Panc1 (cell line): ENCODE measurements around the gene PTPRE. TPM values are rescaled to one million over a fixed set of nuclear protein-coding genes. Genes with fewer than 3 reads are reported as not detected.

Experiments used
- ATAC-seq: fragments of 200-7000 bp; cut with Tn5 transposase; 2 replicates; pipeline ENCODE4 v1.9.1; 2020; ENCODE audit warnings: mild to moderate bottlenecking, moderate library complexity
- BruUV-seq: library from RNA; stranded (reverse); fragments of 400-500 nt; replicated peaks from 2 replicates; lab custom pipeline; 2021; lab: Mats Ljungman, UMichigan
- CTCF ChIA-PET: fragments of 300-600 bp; sonication (Branson Sonifier 250); formaldehyde crosslinking; loops from one replicate; lab custom pipeline; 2022; ENCODE audit warnings: antibody characterized with exemption; lab: Charles Lee
- POLR2A ChIA-PET: fragments of 300-600 bp; sonication (Branson Sonifier 250); formaldehyde crosslinking; loops from one replicate; lab custom pipeline; 2022; ENCODE audit warnings: antibody characterized with exemption; lab: Charles Lee
- DNase-seq: peaks from one replicate; pipeline ENCODE4 v3.0.0-alpha.2; 2010; ENCODE audit warnings: low read depth, low spot score
- H3K27ac ChIP-seq: 2 replicates; pipeline ENCODE4 v1.5.1; 2011; ENCODE audit warnings: mild to moderate bottlenecking, low read length, inconsistent platforms
- H3K27me3 ChIP-seq: fragments of 200-500 bp; sonication (Bioruptor generic); 2 replicates; pipeline ENCODE4 v1.6.0; 2014; ENCODE audit warnings: low read length, inconsistent platforms; ENCODE audit not compliant: control insufficient read depth, insufficient read depth
- H3K36me3 ChIP-seq: fragments of 200-500 bp; sonication (Bioruptor generic); 2 replicates; pipeline ENCODE4 v1.5.1; 2014; ENCODE audit warnings: inconsistent platforms, mild to moderate bottlenecking, low read length, moderate library complexity; ENCODE audit not compliant: control insufficient read depth, insufficient read depth
- H3K4me1 ChIP-seq: 2 replicates; pipeline ENCODE4 v1.5.1; 2011; ENCODE audit warnings: inconsistent platforms, mild to moderate bottlenecking, low read length, moderate library complexity; ENCODE audit not compliant: control insufficient read depth, insufficient read depth
- H3K4me3 ChIP-seq, 2 experiments: 2 replicates each; pipeline ENCODE4 v1.5.1; 2011 to 2012; ENCODE audit warnings: low read depth in 2 of 2, low read length in 2 of 2, mild to moderate bottlenecking in 2 of 2, inconsistent platforms in 1 of 2, moderate library complexity in 1 of 2
- H3K9me3 ChIP-seq: fragments of 200-500 bp; sonication (Bioruptor generic); 2 replicates; pipeline ENCODE4 v1.5.1; 2014; ENCODE audit warnings: low read depth, mild to moderate bottlenecking, inconsistent platforms, low read length, moderate library complexity; ENCODE audit not compliant: control insufficient read depth, insufficient read depth
- POLR2AphosphoS5 ChIP-seq: IDR thresholded peaks from 2 replicates; pipeline ENCODE4 v1.6.1; 2012; ENCODE audit warnings: mild to moderate bottlenecking, low read depth, low read length, moderate library complexity
- SIN3A ChIP-seq: IDR thresholded peaks from 2 replicates; pipeline ENCODE4 v1.6.1; 2012; ENCODE audit warnings: low read depth, mild to moderate bottlenecking, low read length, moderate library complexity, borderline replicate concordance; ENCODE audit not compliant: insufficient read depth
- TCF7L2 ChIP-seq: IDR thresholded peaks from 2 replicates; pipeline ENCODE4 v1.6.1; 2011; ENCODE audit warnings: mild to moderate bottlenecking, low read depth, low read length, inconsistent platforms
- in situ Hi-C: cut with HindIII; loops from 2 replicates; pipeline ENCODE4 v1.10.0; 2016; ENCODE audit warnings: low sequenced_read_pairs, low pct_unique_long_range_greater_than_20kb
- intact Hi-C: fragments of 100-400 bp; cut with micrococcal nuclease; formaldehyde crosslinking; loops from one replicate; pipeline ENCODE4 v1.10.0; 2022; ENCODE audit not compliant: unreplicated experiment
- total RNA-seq: library from RNA; stranded (reverse); gene quantifications from one replicate; pipeline ENCODE4 v1.2.1, GENCODE V29; 2021; ENCODE audit not compliant: unreplicated experiment
- TF ChIP-seq, protein P1 (sequence below): fragments of 450-650 bp; IDR thresholded peaks from 2 replicates; pipeline ENCODE4 v1.5.1; 2017; ENCODE audit warnings: mild to moderate bottlenecking
- TF ChIP-seq, protein P2 (sequence below), 2 experiments: IDR thresholded peaks; 2 replicates each; pipeline ENCODE4 v1.6.1; 2011 to 2012; ENCODE audit warnings: low read depth in 2 of 2, control low read depth in 1 of 2, low read length in 1 of 2, mild to moderate bottlenecking in 1 of 2, moderate library complexity in 1 of 2; ENCODE audit not compliant: insufficient read depth in 1 of 2

PTPRE gene
- total RNA-seq, 1 experiment from 2014 or later: 0.44 TPM

DNA sequence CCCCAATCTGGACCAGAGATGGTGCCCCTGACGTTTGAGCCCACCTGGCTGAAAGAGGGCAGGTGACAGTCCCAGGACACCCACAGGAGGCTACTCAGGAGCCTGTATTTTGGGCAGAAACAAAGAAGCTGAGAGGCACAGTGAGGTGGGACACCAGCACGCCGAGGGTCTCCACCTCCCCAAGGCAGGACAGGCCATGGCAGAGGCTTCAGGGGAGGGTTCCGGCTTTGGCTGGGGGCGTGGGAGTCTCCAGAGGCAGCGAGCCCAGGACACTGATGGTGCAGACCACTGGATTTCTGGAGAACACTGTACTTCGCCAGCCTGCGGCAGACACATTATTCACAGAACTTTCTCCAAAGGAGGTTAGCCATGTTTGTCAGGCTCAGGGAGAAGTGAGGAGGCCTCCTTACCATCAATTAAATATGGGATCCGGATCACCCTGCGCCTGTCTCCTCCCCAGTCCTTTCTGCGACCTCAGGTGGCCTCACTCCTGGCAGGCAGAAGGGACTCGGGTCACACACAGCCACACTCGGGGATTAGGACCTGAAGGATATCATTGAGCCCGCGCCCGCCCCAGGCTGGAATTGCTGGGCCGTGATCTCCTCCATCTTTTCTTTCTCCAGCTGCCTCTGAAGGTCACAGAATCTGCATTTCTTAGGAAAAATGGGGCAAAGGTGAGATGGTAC lies 121.1 kb downstream of the PTPRE start:
- H3K27ac ChIP-seq: no peak overlapping the region
- no peaks in the 10 kb centered on the region for H3K9me3 ChIP-seq
- no TSS peak for BruUV-seq
- in situ Hi-C loops: no loop called here
- DNase-seq (no peak), ATAC-seq (no peak)
- ChIA-PET CTCF (no interaction called here), POLR2A (no interaction called here)
- TF ChIP-seq TCF7L2 (no peak), POLR2AphosphoS5 (no peak), SIN3A (no peak)
- TF ChIP-seq, protein P1, sequence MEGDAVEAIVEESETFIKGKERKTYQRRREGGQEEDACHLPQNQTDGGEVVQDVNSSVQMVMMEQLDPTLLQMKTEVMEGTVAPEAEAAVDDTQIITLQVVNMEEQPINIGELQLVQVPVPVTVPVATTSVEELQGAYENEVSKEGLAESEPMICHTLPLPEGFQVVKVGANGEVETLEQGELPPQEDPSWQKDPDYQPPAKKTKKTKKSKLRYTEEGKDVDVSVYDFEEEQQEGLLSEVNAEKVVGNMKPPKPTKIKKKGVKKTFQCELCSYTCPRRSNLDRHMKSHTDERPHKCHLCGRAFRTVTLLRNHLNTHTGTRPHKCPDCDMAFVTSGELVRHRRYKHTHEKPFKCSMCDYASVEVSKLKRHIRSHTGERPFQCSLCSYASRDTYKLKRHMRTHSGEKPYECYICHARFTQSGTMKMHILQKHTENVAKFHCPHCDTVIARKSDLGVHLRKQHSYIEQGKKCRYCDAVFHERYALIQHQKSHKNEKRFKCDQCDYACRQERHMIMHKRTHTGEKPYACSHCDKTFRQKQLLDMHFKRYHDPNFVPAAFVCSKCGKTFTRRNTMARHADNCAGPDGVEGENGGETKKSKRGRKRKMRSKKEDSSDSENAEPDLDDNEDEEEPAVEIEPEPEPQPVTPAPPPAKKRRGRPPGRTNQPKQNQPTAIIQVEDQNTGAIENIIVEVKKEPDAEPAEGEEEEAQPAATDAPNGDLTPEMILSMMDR: no peak
- TF ChIP-seq, protein P2, sequence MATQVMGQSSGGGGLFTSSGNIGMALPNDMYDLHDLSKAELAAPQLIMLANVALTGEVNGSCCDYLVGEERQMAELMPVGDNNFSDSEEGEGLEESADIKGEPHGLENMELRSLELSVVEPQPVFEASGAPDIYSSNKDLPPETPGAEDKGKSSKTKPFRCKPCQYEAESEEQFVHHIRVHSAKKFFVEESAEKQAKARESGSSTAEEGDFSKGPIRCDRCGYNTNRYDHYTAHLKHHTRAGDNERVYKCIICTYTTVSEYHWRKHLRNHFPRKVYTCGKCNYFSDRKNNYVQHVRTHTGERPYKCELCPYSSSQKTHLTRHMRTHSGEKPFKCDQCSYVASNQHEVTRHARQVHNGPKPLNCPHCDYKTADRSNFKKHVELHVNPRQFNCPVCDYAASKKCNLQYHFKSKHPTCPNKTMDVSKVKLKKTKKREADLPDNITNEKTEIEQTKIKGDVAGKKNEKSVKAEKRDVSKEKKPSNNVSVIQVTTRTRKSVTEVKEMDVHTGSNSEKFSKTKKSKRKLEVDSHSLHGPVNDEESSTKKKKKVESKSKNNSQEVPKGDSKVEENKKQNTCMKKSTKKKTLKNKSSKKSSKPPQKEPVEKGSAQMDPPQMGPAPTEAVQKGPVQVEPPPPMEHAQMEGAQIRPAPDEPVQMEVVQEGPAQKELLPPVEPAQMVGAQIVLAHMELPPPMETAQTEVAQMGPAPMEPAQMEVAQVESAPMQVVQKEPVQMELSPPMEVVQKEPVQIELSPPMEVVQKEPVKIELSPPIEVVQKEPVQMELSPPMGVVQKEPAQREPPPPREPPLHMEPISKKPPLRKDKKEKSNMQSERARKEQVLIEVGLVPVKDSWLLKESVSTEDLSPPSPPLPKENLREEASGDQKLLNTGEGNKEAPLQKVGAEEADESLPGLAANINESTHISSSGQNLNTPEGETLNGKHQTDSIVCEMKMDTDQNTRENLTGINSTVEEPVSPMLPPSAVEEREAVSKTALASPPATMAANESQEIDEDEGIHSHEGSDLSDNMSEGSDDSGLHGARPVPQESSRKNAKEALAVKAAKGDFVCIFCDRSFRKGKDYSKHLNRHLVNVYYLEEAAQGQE (IDR thresholded peaks at IDR 0.05; ENCODE audit: insufficient read depth in 1 of 2, low read depth in 2 of 2, low read length in 1 of 2): no peak
- no peaks in the 10 kb centered on the region for H3K36me3 ChIP-seq
- intact Hi-C loops: no loop called here
- H3K4me3 ChIP-seq: no peak overlapping the region
- H3K4me1 ChIP-seq: no peaks in the 10 kb centered on the region
- peaks cover 4% of the 10 kb centered on the region; the same call in 1 of the 2 replicates for H3K27me3 ChIP-seq

DNA sequence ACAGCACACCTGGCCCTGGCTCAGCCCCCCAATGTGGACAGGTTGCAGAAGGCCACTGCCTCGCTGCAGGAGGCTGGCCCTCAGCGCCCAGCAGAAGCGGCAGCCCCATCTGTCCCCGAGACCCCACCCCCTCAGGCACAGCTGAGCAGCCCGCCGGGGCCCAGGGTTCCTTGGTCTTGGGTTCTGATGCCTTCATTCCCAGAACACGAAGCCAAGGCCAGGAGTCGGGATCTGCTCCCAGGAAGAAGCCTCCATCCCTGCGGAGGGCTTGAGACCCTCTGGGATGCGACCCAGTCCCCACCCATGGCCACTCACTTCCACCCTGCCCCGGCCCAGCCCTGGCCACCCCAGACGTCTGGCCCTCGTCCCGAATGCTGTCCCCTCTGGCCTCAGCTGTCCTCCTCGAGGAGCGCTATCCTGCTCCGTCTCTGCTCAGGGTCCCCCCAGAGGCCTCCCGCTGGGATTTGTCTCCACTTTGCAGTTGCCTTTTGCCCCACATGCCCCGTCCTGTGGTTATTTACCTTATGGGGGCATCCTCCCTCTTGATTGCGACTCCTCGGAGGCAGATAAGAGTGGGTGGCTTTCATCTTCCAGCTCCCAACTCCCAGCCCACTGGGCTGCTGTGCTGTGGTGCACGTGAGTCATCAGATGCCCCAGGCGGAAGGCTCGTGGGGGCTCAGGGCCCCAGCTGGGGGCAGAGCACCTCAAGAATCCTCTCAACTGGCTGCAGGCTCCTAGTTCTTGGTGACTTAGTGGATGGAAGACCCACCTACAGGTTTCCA lies 121.8 kb downstream of the PTPRE start:
- Histone ChIP-seq H3K4me3 (no peak overlapping the region), H3K27me3 (peaks cover under 1% of the 10 kb centered on the region; the same call in 1 of the 2 replicates), H3K4me1 (no peaks in the 10 kb centered on the region), H3K36me3 (no peaks in the 10 kb centered on the region), H3K27ac (no peak overlapping the region), H3K9me3 (no peaks in the 10 kb centered on the region)
- ATAC-seq (no peak), DNase-seq (no peak)
- TF ChIP-seq POLR2AphosphoS5 (no peak), SIN3A (no peak), TCF7L2 (no peak)
- TF ChIP-seq, protein P2 (IDR thresholded peaks at IDR 0.05; ENCODE audit: insufficient read depth in 1 of 2, low read depth in 2 of 2, low read length in 1 of 2): no peak
- TF ChIP-seq, protein P1: no peak
- POLR2A ChIA-PET: no interaction called here
- intact Hi-C loops (no loop called here), in situ Hi-C loops (no loop called here)
- BruUV-seq: no TSS peak
- CTCF ChIA-PET: no interaction called here
